ENCODE measurements around the gene MSH3.
"Not testable (repeated sequence)": the region's sequence is repeated elsewhere in the genome, so short reads cannot be mapped to it uniquely, and the experiment has no call there.

MSH3 gene

DNA sequence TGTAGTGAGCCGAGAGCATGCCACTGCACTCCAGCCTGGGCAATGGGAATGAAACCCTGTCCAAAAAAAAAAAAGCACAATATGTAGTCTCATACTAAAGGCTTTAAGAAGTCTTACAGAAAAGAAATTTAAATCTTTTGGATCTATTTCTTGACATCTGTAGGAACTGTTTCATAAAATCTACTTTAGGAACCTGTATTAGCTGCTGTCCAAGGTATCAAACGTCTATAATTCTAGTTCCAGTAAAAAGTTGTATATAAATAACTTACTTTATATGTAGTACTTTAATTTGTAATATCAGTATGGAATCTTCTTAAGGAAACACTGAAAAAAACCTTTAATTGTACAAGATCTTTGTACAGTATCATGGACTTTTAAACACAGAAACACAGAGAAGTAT is 199.0 kb downstream of the MSH3 start:
- no peak for DNase-seq (ENCODE audit: low read depth in 3 of 3)

DNA sequence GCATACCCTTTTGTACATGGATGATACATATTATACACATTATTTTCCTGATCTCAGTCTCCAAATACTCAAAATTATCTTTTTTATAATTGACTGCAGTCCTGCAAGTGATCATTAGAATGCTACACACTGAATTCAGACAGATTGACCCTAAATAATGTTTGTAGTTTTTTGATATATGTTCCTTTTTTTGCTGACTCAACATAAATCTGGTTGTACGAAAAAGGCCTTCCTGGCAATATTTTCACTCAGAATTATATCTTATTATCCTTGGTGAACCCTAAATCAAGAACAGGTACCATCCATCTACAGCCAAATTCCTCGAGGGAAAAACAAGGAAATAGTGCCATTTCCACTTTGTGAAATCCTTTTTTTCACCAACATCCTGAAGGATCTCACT is 200.1 kb downstream of the MSH3 start:
- DNase-seq (ENCODE audit: low read depth in 3 of 3): no peak

DNA sequence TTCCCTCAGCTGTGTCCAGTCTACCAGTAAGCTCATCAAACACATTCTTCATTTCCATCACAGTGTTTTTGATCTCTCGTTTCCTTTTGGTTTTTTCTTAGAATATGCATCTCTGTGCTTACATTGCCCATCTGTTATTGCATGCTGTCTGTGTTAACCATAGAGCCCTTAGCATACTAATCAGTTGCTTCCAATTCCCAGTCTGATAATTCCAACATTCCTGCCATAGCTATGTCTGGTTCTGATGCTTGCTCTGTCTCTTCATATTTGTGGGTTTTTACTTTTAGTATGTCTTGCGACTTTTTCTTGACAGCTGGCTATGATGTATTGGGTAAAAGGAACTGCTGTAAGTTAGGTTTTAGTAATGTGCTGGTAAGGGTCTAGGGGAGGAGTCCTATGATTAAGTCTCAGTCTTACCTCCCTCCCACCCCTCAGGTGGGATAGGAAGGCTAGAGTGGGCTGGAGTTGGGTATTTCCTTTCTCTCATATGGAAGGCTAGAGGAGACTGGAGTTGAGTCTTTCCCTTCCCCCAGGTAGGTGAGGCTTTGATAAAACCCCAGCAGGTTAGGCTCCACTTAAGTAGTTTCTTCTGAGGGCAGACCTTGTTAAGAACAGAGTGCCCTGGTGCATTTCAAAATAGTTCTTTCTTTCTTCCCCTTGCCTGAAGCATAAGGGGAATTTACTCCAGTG is 206.6 kb downstream of the MSH3 start:
- no peak for DNase-seq (ENCODE audit: low read depth in 3 of 3)

GRCh38 chr5:80863708-80864107 is 209.3 kb downstream of the MSH3 start:
- no peak for DNase-seq (ENCODE audit: low read depth in 3 of 3)

DNA sequence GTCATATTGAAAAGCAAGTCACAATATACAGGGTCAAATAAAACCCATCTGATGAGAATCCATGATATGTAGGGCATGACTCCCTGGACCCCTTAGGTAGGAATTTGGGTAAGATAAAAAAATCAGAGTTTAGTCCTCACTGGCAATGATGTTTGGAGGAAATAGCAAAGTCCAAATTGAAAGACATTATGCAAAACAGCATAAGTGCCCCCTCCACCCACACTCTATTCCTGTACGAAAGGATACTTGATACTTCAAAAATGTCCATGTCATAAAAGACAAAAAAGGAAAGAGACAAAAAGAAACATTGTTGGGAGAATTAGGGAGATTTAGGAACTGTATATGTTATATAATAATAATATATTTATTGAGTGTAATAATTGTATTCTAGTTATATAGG is 209.7 kb downstream of the MSH3 start:
- no peak for DNase-seq (ENCODE audit: low read depth in 3 of 3)

GRCh38 chr5:80864706-80865435 is 210.4 kb downstream of the MSH3 start:
- no peak for DNase-seq (ENCODE audit: low read depth in 3 of 3)

DNA sequence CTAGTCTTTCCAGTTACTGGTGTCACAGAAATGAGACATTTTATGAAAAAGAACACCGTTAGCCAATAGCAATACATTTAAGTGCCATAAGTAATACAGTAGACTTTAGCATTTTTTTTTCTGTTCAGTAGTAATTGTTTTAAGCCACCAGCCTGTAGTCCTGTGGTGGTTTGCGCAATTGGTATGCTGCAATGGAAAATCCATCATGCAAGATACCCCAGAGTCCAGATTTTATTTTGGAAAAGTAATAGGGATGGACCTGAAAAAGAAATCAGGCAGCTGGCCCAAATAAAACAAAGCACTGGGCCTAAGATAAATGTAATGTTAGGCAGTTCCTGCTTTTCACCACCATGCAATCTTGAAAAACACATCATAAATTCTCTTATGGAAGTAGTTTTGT is 211.1 kb downstream of the MSH3 start:
- DNase-seq (ENCODE audit: low read depth in 3 of 3): no peak

DNA sequence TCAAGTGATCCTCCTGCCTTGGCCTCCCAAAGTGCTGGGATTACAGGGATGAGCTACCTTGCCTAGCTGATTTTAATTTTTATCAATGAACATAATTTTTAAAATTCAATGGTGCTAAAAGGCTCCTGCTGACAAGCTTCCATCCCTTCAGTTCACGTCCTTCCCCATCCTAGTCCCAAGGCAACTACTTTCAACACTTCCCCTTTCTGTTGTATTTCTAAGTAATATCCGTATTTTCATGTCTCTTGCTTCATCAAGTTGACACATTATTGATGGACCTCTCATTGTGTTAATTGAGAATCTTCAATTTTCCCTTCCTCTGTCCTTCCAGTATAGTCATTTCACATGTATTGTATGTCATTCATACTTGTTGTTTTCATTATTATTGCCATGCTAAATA is 211.9 kb downstream of the MSH3 start:
- no peak for DNase-seq (ENCODE audit: low read depth in 3 of 3)

DNA sequence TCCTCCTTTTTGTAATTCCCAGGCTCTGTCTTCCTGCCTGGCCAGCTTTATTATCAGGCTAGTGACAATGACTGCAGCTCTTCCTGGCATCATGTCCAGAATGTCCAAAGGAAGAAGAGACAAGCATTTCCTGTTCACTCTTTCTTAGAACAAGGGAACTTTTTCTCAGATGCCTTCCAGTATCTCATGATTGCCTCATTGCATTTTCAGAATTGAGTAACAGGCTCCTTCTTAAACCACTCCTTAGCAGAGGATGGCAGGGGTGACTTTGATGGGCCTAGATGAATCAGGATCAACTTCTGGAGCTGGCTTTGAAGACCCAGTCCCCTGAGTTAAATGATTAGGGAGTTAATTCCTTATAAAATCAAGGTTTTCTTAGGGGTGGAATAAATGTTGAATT is 212.8 kb downstream of the MSH3 start:
- no peak for DNase-seq (ENCODE audit: low read depth in 3 of 3)

DNA sequence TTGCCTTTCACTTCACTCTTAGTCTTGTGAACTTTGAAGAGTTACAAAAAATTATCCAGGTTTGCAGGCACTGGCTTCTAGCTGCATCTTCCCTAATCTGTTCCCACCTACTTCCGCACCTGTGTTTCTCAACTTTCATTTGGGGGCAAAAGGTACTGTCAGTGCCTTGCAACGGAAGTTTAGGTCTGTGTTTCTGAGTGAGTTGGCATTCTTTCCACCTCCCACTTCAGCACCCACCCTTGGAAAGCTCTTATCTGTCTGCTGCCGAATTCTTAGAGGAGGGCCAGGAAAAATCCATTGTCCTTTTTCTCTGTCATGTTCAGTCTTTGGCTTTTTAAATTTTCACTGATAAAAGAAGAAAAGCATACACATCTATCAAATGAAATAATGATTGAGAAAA is 216.0 kb downstream of the MSH3 start:
- DNase-seq (ENCODE audit: low read depth in 3 of 3): no peak

DNA sequence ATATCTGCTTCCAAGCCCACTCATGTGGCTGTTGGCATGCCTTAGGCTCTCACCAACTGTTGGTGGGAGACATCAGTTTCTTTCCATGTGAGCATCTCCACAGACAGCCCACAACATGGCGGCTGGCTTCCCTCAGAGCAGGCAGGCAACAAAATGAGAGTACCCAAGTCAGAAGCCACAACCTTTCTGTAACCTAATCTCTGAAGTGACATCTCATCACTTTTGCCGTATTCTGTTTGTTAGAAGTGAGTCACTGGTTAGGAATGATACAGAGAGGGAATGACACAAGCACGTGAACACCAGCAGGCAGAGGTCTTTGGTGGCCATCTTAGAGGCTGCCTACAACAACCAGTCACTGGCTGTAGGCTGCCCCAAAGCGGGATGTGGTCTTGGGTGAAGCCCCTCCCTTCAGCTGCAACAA is 217.1 kb downstream of the MSH3 start:
- peak; percentile 15 to 48 (median 26) for DNase-seq (ENCODE audit: low read depth in 3 of 3)

DNA sequence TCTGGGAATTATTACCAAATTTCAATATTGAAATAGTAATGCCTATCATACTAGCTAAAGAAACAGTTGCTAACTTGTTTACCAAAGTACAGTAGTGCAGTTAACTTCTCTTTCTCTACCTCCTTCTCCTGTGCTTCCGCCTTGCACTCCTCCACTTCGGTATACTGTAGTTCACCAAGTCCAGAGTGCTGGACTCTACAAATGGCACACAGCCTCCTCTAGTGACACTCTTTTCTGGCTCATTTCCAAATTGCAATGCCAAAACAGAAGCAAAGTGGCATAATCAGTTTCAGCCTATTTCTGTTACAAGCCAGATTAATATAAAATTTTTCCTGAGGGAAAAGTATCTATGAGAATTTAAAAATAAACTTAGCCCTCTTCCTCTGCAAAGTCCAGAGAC is 219.7 kb downstream of the MSH3 start:
- DNase-seq (ENCODE audit: low read depth in 3 of 3): no peak

DNA sequence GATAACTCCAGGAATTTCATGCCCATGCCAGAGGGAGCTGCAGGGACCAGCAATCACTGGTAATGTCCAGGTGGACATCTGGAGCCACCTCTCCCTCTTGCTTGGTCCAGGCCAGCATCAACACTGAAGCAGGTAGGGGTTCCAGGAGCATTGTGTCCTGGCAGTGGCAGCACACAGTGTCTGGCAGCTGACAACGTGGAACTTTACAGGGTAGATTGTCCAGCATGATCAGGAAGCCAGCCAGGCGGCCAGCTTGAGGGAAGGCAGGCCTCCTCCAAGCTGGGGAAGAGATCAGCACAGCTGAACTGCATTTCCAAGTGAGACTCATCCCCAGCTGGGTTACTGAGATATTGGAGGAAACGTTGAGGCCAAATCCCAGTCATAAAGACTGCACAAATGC is 223.1 kb downstream of the MSH3 start:
- DNase-seq (ENCODE audit: low read depth in 3 of 3): no peak

DNA sequence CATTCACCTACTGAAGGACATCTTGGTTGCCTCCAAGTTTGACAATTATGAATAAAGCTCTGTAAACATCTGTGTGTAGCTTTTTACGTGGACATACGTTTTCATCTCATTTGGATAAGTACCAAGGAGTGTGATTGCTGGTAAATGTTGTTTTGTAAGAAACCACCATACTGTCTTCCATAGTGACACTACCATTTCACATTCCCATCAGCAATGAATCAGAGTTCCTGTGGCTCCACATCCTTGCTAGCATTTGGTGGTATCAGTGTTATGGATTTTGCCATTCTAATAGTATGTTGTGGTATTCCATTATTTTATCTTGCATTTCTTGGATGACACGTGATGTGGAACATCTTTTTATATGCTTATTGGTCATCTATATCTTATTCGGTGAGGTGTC is 227.3 kb downstream of the MSH3 start:
- DNase-seq (ENCODE audit: low read depth in 3 of 3): no peak

- DNase-seq (ENCODE audit: low read depth in 3 of 3): not testable (repeated sequence)
Measured at GRCh38 chr5:80883390-80883789, 228.9 kb downstream of the MSH3 start.

DNA sequence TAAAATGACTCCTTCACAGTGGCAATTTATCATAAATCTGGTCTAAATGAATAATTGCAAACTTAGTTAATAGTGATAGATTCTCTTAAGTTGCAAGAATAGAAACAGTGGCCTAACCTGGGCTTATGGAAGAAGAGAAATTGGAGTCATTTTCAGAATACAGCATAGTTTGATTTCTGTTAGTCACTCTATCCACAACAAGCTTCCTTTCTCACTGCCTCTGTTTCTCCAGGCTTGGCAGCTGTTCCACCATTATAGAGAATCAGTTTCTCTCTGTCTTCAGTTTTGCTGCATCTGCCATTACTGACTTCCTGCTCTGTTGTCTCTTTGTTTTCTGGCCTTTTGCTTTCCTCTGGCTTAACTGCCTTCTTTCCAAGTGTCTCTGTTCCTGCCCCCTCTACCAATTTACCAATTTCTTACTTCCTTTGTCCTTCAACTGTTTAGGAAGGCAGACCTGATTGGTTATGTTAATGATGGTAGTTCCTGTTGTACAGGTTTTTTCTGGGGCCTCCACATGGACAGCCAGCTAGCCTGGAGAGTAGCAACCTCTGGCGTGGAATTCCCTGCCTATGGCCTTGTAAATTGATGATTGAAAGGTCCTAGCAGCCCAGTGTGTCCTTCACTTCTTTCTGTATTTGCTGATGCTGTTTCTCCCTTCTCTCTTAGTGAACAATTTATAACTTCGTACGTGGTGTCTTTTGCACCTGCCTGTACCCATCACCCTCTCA is 229.8 kb downstream of the MSH3 start:
- DNase-seq (ENCODE audit: low read depth in 3 of 3): no peak

GRCh38 chr5:80884929-80885328 is 230.5 kb downstream of the MSH3 start:
- peak in 1 of 3 donors; percentile 5 for DNase-seq (ENCODE audit: low read depth in 3 of 3)

DNA sequence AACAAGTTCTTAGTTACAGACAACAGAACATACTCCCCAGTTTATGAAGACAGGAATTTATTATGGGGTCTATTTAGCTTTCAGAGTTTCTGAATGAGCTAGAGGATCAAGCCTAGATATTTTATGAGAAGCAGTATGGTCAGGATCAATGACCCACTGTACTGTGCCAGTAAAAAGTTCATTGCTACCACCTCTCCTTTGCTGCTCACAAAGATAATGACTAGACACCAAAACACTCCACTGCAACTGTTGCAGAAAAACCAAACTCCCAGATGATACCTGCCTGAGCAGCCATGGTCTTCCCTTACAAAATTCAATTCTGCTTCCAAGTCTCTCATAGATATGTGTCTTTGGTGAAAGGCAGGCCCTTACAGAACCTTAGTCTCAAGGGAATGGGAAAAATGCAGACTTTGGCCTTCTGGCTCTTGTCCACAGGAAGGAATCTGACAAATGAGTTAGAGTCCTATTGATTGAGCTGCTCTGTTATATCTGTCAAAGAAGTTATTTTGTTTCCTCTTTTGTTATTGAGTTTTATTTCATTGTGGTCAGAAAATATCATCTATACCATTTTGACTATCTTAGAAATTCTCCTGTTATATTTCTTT is 231.0 kb downstream of the MSH3 start:
- no peak for DNase-seq (ENCODE audit: low read depth in 3 of 3)

DNA sequence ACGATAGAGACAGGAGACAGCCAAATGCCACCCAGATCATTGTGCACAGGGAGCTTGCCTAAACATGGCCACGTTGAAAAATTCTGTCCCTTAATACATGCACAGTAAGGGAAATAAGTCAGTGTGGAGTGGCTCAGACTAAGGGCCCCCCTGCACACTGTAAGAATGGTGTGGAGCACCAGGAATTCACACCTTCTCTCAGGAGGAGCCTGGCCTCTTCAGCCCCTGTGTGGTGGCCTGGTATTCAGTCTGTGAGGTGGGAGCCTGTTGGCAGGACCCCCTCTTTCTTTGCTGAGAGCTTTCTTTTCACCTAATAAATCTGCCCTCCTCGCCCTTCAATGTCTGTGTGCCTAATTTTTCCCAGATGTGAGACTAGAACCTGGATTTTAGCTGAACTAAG is 239.6 kb downstream of the MSH3 start:
- no peak for DNase-seq (ENCODE audit: low read depth in 3 of 3)

- DNase-seq (ENCODE audit: low read depth in 3 of 3): no peak
Measured at GRCh38 chr5:80895523-80895922, 241.1 kb downstream of the MSH3 start.

GRCh38 chr5:80902624-80903023 is 248.2 kb downstream of the MSH3 start:
- DNase-seq (ENCODE audit: low read depth in 3 of 3): not testable (repeated sequence)

- DNase-seq (ENCODE audit: low read depth in 3 of 3): no peak
Measured at GRCh38 chr5:80904533-80905187, 250.2 kb downstream of the MSH3 start.
